ENCODE results near the gene EDEM1.
A peak's percentile ranks its signal among the peaks of the same experiment; 100 is the strongest.

EDEM1 gene

DNA sequence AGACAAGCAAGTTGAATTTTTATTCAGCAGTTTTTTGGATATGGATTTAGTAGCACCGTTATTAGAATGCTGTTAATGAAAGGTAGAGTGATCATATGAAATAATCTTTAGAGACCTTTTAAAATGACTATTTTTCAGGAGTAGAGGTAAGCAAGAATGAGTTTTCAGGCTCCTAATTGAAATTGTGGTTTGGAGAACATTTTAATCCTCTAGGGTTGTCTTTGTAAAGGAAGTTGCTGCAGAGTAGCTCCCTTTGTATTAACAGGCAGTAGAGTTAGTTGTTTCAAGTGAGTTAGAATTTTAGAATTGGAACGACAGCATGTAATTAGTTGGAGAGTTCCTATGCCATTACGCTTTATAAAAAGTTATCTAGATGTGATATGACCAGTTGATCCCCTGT is 27.2 kb upstream of the EDEM1 start:
- DNase-seq (no peak), ATAC-seq (ENCODE audit: insufficient read depth, low read depth) (peak; percentile 44; the same call in 2 of the 3 replicates)
- Histone ChIP-seq H2AFZ (ENCODE audit: low read depth, low read length) (no peak overlapping the region), H3K9ac (ENCODE audit: low read depth, low read length) (no peak overlapping the region), H3K27ac (ENCODE audit: low read length) (peak overlapping the region; percentile 11), H3K79me2 (ENCODE audit: insufficient read depth, low read length) (peaks cover 97% of the 10 kb centered on the region), H3K27me3 (ENCODE audit: insufficient read depth, low read length, poor library complexity) (no peaks in the 10 kb centered on the region), H4K20me1 (ENCODE audit: insufficient read depth, low read length) (peaks cover 44% of the 10 kb centered on the region; the same call in 1 of the 2 replicates), H3K36me3 (ENCODE audit: insufficient read depth, low read length) (no peaks in the 10 kb centered on the region), H3K9me3 (ENCODE audit: insufficient read depth, low read length, severe bottlenecking) (no peaks in the 10 kb centered on the region), H3K4me2 (ENCODE audit: insufficient read depth, low read length) (no peak overlapping the region), H3K4me3 (ENCODE audit: low read depth in 1 of 2, low read length in 2 of 2) (no peak overlapping the region), H3K4me1 (ENCODE audit: insufficient read depth, low read length) (peaks cover 30% of the 10 kb centered on the region)
- TF ChIP-seq, protein P1, sequence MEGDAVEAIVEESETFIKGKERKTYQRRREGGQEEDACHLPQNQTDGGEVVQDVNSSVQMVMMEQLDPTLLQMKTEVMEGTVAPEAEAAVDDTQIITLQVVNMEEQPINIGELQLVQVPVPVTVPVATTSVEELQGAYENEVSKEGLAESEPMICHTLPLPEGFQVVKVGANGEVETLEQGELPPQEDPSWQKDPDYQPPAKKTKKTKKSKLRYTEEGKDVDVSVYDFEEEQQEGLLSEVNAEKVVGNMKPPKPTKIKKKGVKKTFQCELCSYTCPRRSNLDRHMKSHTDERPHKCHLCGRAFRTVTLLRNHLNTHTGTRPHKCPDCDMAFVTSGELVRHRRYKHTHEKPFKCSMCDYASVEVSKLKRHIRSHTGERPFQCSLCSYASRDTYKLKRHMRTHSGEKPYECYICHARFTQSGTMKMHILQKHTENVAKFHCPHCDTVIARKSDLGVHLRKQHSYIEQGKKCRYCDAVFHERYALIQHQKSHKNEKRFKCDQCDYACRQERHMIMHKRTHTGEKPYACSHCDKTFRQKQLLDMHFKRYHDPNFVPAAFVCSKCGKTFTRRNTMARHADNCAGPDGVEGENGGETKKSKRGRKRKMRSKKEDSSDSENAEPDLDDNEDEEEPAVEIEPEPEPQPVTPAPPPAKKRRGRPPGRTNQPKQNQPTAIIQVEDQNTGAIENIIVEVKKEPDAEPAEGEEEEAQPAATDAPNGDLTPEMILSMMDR (IDR thresholded peaks at IDR 0.05; ENCODE audit: borderline replicate concordance, extremely low read depth, low read length, poor library complexity, severe bottlenecking): no peak
- no peak for TF ChIP-seq EZH2 (IDR thresholded peaks at IDR 0.05; ENCODE audit: borderline replicate concordance, low read depth, low read length, severe bottlenecking)

DNA sequence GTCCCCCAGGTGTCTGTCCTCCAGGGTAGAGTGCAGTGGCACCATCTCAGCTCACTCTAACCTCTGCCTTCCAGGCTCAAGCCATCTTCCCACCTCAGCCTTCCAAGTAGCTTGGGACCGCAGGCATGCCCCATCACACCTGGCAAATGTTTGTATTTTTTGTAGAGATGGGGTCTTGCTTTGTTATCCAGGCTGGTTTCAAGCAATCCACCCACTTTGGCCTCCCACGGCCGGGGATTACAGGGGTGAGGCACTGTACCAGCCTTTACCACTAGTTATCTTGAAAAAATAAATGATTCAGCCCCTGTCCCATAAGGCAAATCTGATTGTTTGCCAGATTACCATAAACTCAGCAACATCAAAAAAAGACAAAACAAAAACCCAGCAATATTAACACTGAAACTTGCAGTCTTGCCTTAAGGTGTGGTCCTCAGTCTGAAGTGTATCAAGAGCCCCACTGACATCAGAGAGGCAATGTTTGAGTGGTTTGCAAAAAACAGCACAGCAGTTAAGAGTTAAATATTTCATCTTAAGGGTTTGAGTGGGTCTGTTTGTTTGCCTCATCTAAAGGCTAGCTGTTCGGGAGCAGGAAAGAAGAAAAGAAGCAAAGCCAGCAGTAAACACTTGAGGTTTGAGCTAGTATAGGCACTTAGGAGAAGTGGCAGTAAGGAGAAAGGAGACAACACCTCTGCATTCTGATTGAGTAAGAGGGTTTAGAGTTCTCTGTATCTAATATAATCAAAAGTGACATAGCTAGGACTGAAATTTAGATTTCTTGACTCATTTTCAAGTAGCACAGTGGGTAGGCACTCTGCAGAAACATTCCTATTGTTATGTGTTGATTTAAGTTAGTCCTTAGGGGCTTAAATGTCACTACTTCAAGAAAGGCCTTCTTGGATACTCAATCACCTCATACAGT is 26.3 kb upstream of the EDEM1 start:
- Histone ChIP-seq H4K20me1 (ENCODE audit: insufficient read depth, low read length) (peaks cover 41% of the 10 kb centered on the region; the same call in 1 of the 2 replicates), H3K36me3 (ENCODE audit: insufficient read depth, low read length) (no peaks in the 10 kb centered on the region), H2AFZ (ENCODE audit: low read depth, low read length) (no peak overlapping the region), H3K9me3 (ENCODE audit: insufficient read depth, low read length, severe bottlenecking) (no peaks in the 10 kb centered on the region), H3K27ac (ENCODE audit: low read length) (peak overlapping the region; percentile 62), H3K4me3 (ENCODE audit: low read depth in 1 of 2, low read length in 2 of 2) (no peak overlapping the region), H3K79me2 (ENCODE audit: insufficient read depth, low read length) (peaks cover 97% of the 10 kb centered on the region), H3K27me3 (ENCODE audit: insufficient read depth, low read length, poor library complexity) (no peaks in the 10 kb centered on the region), H3K4me1 (ENCODE audit: insufficient read depth, low read length) (peaks cover 30% of the 10 kb centered on the region), H3K4me2 (ENCODE audit: insufficient read depth, low read length) (0 out of 2 replicates have a peak overlapping the region, but pooled peaks have one; percentile 30), H3K9ac (ENCODE audit: low read depth, low read length) (no peak overlapping the region; the same call in 1 of the 2 replicates)
- DNase-seq (no peak), ATAC-seq (ENCODE audit: insufficient read depth, low read depth) (peak; percentile 48; the same call in 2 of the 3 replicates)
- TF ChIP-seq, protein P1 (IDR thresholded peaks at IDR 0.05; ENCODE audit: borderline replicate concordance, extremely low read depth, low read length, poor library complexity, severe bottlenecking): no peak
- TF ChIP-seq EZH2 (IDR thresholded peaks at IDR 0.05; ENCODE audit: borderline replicate concordance, low read depth, low read length, severe bottlenecking): no peak

DNA sequence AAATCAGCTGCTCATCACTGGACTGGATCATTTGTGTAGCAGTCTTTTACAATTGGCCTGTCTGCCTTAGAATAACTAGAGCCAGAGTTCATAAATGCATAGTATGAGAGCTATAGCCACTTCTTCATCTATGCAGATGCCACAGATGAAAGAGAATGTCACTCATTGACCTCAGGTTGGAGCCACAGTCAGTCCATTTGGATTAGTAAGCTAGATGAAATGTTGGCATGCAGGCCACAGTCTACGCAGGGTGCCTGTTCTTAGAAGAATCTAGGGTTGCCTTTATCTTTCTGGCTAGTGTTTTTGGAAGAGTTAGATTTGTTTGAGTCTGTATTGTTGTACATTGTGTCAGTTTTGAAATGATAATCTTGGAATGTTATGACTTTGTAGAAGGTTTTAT is 25.4 kb upstream of the EDEM1 start:
- Histone ChIP-seq H4K20me1 (ENCODE audit: insufficient read depth, low read length) (peaks cover 35% of the 10 kb centered on the region; the same call in 1 of the 2 replicates), H3K4me1 (ENCODE audit: insufficient read depth, low read length) (peaks cover 30% of the 10 kb centered on the region), H3K9ac (ENCODE audit: low read depth, low read length) (no peak overlapping the region), H3K9me3 (ENCODE audit: insufficient read depth, low read length, severe bottlenecking) (no peaks in the 10 kb centered on the region), H3K27me3 (ENCODE audit: insufficient read depth, low read length, poor library complexity) (no peaks in the 10 kb centered on the region), H3K4me3 (ENCODE audit: low read depth in 1 of 2, low read length in 2 of 2) (no peak overlapping the region), H2AFZ (ENCODE audit: low read depth, low read length) (no peak overlapping the region), H3K27ac (ENCODE audit: low read length) (peak overlapping the region; percentile 62), H3K4me2 (ENCODE audit: insufficient read depth, low read length) (no peak overlapping the region), H3K79me2 (ENCODE audit: insufficient read depth, low read length) (peaks cover 97% of the 10 kb centered on the region), H3K36me3 (ENCODE audit: insufficient read depth, low read length) (no peaks in the 10 kb centered on the region)
- no peak for DNase-seq
- ATAC-seq (ENCODE audit: insufficient read depth, low read depth): no peak
- TF ChIP-seq, protein P1 (IDR thresholded peaks at IDR 0.05; ENCODE audit: borderline replicate concordance, extremely low read depth, low read length, poor library complexity, severe bottlenecking): no peak
- TF ChIP-seq EZH2 (IDR thresholded peaks at IDR 0.05; ENCODE audit: borderline replicate concordance, low read depth, low read length, severe bottlenecking): no peak
